SK-N-SH treated with all-trans-retinoic acid at 6 μM for 48 hours (cell line): Measurements from ENCODE around the gene IER2.

ENCODE experiments used
- ATAC-seq: fragments of 200-7000 bp; cut with Tn5 transposase; 3 replicates; pipeline ENCODE4 v1.9.1; 2020; ENCODE audit warnings: mild to moderate bottlenecking, moderate library complexity
- BACH2 ChIP-seq: fragments of 250-450 bp; sonication (Bioruptor Pico); IDR thresholded peaks from 2 replicates; pipeline ENCODE4 v1.9.0; 2021; ENCODE audit warnings: mild to moderate bottlenecking, borderline replicate concordance
- CSRNP3 ChIP-seq: fragments of 250-450 bp; sonication (Bioruptor Pico); IDR thresholded peaks from 2 replicates; pipeline ENCODE4 v1.5.1; 2021; ENCODE audit warnings: mild to moderate bottlenecking, moderate library complexity
- GLIS3 ChIP-seq: fragments of 250-450 bp; sonication (Bioruptor Pico); IDR thresholded peaks from 2 replicates; pipeline ENCODE4 v1.5.0; 2020; ENCODE audit warnings: mild to moderate bottlenecking, moderate library complexity
- ISL1 ChIP-seq: fragments of 250-450 bp; sonication (Bioruptor Pico); IDR thresholded peaks from 2 replicates; pipeline ENCODE4 v2.1.2; 2022; ENCODE audit warnings: mild to moderate bottlenecking, moderate library complexity
- OSR1 ChIP-seq: fragments of 250-450 bp; sonication (Bioruptor Pico); IDR thresholded peaks from 2 replicates; pipeline ENCODE4 v1.8.0; 2022; ENCODE audit warnings: moderate library complexity, mild to moderate bottlenecking, inconsistent platforms
- PATZ1 ChIP-seq: fragments of 250-450 bp; sonication (Bioruptor Pico); IDR thresholded peaks from 2 replicates; pipeline ENCODE4 v1.8.0; 2020; ENCODE audit warnings: mild to moderate bottlenecking, moderate library complexity, borderline replicate concordance
- POU6F1 ChIP-seq: fragments of 250-450 bp; sonication (Bioruptor Pico); IDR thresholded peaks from 2 replicates; pipeline ENCODE4 v1.8.0; 2021; ENCODE audit warnings: low read depth, mild to moderate bottlenecking, moderate library complexity, borderline replicate concordance
- RARB ChIP-seq: fragments of 250-450 bp; sonication (Bioruptor Pico); IDR thresholded peaks from 2 replicates; pipeline ENCODE4 v1.8.0; 2021; ENCODE audit warnings: mild to moderate bottlenecking, moderate library complexity
- SNAI2 ChIP-seq: fragments of 250-450 bp; sonication (Bioruptor Pico); IDR thresholded peaks from 2 replicates; pipeline ENCODE4 v1.5.0; 2020; ENCODE audit warnings: mild to moderate bottlenecking, moderate library complexity
- TOX ChIP-seq: fragments of 250-450 bp; sonication (Bioruptor Pico); IDR thresholded peaks from 2 replicates; pipeline ENCODE4 v1.8.0; 2021; ENCODE audit warnings: mild to moderate bottlenecking, moderate library complexity, borderline replicate concordance
- TSHZ2 ChIP-seq: fragments of 250-450 bp; sonication (Bioruptor Pico); IDR thresholded peaks from 2 replicates; pipeline ENCODE4 v1.5.0; 2020; ENCODE audit warnings: mild to moderate bottlenecking, moderate library complexity
- ZC3H10 ChIP-seq: fragments of 250-450 bp; sonication (Bioruptor Pico); IDR thresholded peaks from 2 replicates; pipeline ENCODE4 v1.5.1; 2021; ENCODE audit warnings: mild to moderate bottlenecking, moderate library complexity
- ZFP3 ChIP-seq: fragments of 250-450 bp; sonication (Bioruptor Pico); IDR thresholded peaks from 2 replicates; pipeline ENCODE4 v1.5.0; 2020; ENCODE audit warnings: mild to moderate bottlenecking, moderate library complexity
- ZFP30 ChIP-seq: fragments of 450-650 bp; formaldehyde crosslinking; IDR thresholded peaks from 2 replicates; pipeline ENCODE4 v1.5.0; 2022; ENCODE audit warnings: mild to moderate bottlenecking, moderate library complexity
- ZNF565 ChIP-seq: fragments of 450-650 bp; formaldehyde crosslinking; conservative IDR thresholded peaks from 2 replicates; pipeline ENCODE4 v1.5.0; 2020; ENCODE audit warnings: low read depth, mild to moderate bottlenecking, moderate library complexity

Gene IER2

GRCh38 chr19:13151605-13152355 is 1.6 kb downstream of the IER2 start:
- TF ChIP-seq ZFP3 (CRISPR knock-in tag) (0 out of 2 replicates have a peak, but pooled peaks have one; percentile 19), GLIS3 (0 out of 2 replicates have a peak, but pooled peaks have one; percentile 74), PATZ1 (CRISPR knock-in tag) (peak; percentile 72; the same call in 1 of the 2 replicates), SNAI2 (no peak)
- peak; percentile 54 for ATAC-seq

GRCh38 chr19:13152356-13152973 is 2.3 kb downstream of the IER2 start:
- TF ChIP-seq ZFP3 (CRISPR knock-in tag) (no peak), PATZ1 (CRISPR knock-in tag) (no peak), ZFP30 (CRISPR knock-in tag) (no peak), POU6F1 (CRISPR knock-in tag) (no peak), ZNF565 (CRISPR knock-in tag) (peak; percentile 62; the same call in 1 of the 2 replicates), SNAI2 (no peak), TOX (CRISPR knock-in tag) (no peak), OSR1 (CRISPR knock-in tag) (no peak), CSRNP3 (0 out of 2 replicates have a peak, but pooled peaks have one; percentile 3), TSHZ2 (CRISPR knock-in tag) (no peak)
- ATAC-seq = peak; percentile 0

GRCh38 chr19:13152974-13153568 is 2.9 kb downstream of the IER2 start:
- ATAC-seq = peak; percentile 27
- TF ChIP-seq TOX (CRISPR knock-in tag) (peak; percentile 81), SNAI2 (peak; percentile 37; the same call in 1 of the 2 replicates), ZC3H10 (no peak), RARB (0 out of 2 replicates have a peak, but pooled peaks have one; percentile 71), ISL1 (no peak), TSHZ2 (CRISPR knock-in tag) (peak; percentile 24; the same call in 1 of the 2 replicates), GLIS3 (no peak), ZNF565 (CRISPR knock-in tag) (no peak), BACH2 (CRISPR knock-in tag) (no peak)
